Activated CD4-positive, alpha-beta T cell treated with anti-CD3 and anti-CD28 coated beads for 48 hours (primary cell): Measurements from ENCODE around the gene ZBTB17.
"Not testable (repeated sequence)": the region's sequence is repeated elsewhere in the genome, so short reads cannot be mapped to it uniquely, and the experiment has no call there.

Experiments
- DNase-seq: peaks from one replicate; pipeline ENCODE4 v3.0.0-alpha.2; 2020

Gene ZBTB17

GRCh38 chr1:15975805-15976680, at the start of gene ZBTB17:
Gene ZBTB17 (minus strand): TSS chr1:15976101. CDS start chr1:15948495, 27,606 bp downstream.
- DNase-seq: peak; percentile 97

DNA sequence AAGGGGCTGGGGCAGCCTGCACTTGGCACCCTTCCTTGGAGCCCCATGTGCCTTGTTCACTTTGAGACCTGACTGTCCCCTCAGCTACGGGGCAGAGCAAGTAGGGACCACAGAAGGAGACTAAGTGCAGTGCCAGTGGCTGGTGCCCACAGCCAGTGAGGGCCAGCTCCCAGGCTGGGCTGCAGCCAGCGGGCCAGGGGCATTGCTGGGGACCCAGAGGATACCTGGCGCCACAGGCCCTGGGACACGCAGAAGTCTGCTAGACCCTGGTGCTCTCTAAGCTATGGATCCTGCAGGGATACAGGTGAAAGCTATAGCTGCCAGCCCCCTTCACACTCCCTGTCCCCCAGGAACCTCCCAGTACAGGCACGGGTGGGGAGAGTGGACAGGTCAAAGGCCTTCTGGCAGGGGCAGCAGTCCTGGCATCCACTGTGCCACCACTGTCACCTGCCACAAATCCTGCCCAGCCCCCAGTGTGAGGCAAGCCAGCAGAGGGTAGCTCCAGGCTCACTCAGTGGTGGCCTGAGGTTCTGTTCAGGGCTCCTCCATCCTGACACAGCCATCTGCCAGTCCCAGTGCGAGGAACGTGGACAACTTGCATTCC, 47.3 kb upstream of the ZBTB17 start:
- no peak for DNase-seq

DNA sequence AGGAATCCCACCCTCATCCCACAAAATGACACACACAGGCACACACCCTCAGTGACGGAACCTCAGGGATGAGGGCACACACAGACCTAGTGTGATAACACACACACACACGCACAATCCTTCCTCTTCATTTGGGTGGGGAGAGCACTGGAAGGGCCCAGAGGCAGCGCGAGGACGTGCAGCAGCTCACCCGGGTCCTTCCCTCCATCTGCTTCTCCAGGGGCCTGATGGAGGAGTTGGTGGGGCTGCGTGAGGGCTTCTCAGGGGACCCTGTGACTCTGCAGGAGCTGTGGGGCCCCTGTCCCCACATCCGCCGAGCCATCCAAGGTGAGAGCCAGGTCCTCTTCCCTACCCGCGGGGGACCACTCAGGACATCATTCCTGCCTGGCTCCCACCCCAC, 46.5 kb upstream of the ZBTB17 start:
- no peak for DNase-seq

DNA sequence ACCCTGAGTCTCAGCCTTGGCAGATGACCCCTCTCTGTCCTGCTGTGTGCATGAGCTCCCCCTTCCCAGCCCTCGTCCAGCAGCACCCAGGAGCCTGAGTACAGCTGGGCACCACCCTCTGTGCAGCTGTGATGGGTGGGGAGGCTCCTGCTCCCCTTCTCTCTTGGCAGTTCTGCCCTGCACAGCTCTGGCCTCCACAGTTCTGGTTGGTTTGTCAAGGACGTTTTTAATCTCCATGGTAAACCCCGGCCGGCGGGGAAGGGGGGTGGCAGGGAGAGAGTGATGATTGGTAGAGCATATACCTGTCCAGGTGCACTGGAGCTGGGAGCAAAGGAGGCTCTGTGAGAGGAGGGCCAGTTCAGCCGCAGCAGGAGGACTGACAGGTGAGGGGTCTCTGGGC, 45.8 kb upstream of the ZBTB17 start, which contains the start of gene CLCNKA:
CLCNKA (plus strand) TSS at position 356 of the 400 bp plus-strand sequence. CDS start 584 bp downstream, outside the sequence.
- no peak for DNase-seq

DNA sequence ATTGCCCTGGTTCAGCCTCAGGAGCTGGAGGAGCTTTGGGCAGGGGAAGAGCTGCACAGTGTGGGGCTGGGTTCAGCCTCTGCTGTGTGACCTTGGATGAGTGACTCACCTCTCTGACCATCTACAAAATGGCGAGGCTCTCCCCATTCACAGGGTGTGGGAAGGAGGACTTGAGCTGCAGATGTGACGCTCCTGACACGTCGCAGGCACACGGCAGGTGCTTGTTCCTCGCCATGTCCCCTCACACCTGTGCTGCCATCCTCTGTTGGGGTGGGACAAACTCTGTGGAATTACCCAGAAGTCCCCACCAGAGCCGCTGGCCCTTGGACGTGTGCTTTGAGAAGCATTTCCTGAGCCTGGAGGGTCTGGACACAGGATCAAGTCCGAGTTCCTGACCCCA, 45.0 kb upstream of the ZBTB17 start:
- not testable (repeated sequence) for DNase-seq

DNA sequence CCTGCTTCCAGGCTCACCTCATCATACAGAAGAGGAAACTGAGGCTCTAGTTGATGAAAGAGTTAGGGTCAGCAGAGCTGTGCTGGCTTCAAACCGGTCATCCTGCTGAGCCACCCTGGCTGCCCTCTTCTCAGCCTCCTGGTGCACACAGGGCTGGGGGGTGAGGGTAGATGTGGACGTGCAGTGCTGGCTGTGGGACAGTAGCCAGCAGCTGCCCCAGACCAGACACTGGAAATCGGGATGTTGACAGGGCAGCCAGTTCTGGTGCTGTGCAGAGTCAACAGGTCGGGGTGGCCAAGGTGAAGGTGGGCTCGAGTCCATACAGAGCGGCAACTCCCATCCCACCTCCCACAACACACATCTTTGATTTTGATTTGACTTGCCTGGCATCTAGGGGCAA, 44.4 kb upstream of the ZBTB17 start:
- DNase-seq: no peak

DNA sequence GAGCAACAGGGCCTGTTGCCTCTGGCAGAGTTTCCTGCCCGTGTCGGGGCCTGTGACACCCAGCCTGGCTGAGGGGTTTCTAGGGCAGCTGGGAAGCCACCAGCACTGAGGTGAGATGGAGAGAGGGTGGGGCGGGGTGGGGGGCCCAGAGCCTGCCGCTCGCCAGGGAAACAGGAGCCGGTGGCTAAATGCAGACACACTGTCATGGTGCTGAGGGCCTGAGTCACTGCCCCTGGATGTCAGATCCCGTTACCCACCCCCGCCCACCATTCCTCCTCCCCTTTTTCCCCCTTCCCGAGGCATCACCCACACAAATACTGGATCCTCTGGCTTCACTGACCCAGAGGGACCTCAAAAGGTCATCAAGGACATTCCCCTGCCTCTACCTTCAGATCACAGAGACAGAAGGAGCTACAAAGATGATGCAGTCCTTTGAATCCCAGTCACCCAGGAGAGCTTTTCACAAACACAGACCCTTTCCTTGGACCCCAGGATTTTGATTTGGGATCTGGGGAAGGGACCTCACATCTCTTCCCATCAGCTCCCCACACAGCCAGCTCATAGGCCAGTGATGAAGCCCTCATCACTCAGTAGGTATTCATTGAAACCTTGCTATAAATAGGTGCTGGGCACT, 43.9 kb upstream of the ZBTB17 start:
- no peak for DNase-seq

GRCh38 chr1:16018749-16019643, 43.1 kb upstream of the ZBTB17 start:
- DNase-seq: no peak

DNA sequence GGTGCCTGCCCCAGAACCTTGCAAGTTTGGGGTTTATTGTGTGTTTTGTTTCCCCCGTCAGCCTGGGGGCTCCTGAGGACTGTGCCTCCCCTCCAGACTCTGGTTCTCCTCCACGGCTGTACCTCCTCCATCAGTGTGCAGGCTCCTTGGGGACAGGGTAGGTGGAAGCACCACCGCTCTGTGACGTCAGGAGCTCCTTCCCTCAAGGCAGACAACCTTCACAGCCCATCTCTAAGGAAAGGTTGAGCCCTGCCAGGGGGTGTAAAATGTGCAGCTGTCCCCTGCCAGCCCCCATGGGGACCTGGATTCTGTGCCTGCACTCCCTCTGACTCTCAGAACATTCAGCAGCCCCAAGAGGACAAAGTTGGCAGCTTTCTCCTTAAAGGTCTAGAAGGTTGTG, 42.4 kb upstream of the ZBTB17 start:
- DNase-seq: no peak

- DNase-seq: no peak
Observed at GRCh38 chr1:16017461-16018303, 41.8 kb upstream of the ZBTB17 start, which contains the start of gene HSPB7. Gene HSPB7 (minus strand): TSS chr1:16018043. CDS start chr1:16017963, 80 bp downstream.

DNA sequence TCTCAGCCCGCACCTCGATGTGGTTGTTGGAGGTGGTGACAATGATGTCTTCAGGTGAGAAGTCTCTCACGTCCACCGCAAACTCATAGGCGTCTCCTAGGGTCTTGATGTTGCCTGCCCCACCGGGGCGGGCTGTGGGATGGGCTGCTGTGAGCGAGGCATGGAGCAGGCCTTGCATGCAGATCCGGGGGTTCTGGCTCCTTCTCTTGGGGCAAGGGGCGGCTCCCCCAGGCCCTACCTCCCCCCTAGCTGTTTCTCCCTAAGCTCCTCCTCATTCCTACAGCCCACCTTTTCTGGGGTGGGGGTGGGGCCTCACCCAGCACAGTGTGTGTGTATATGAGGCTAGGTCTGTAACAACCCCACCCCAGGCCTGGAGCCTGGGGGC, 41.2 kb upstream of the ZBTB17 start:
- DNase-seq: no peak

- no peak for DNase-seq
Observed at GRCh38 chr1:16015960-16016901, 40.3 kb upstream of the ZBTB17 start.

- no peak for DNase-seq
Observed at GRCh38 chr1:16015491-16015890, 39.6 kb upstream of the ZBTB17 start.

GRCh38 chr1:16014509-16015482, 38.9 kb upstream of the ZBTB17 start:
- no peak for DNase-seq

- no peak for DNase-seq
Observed at GRCh38 chr1:16013908-16014258, 38.0 kb upstream of the ZBTB17 start.

DNA sequence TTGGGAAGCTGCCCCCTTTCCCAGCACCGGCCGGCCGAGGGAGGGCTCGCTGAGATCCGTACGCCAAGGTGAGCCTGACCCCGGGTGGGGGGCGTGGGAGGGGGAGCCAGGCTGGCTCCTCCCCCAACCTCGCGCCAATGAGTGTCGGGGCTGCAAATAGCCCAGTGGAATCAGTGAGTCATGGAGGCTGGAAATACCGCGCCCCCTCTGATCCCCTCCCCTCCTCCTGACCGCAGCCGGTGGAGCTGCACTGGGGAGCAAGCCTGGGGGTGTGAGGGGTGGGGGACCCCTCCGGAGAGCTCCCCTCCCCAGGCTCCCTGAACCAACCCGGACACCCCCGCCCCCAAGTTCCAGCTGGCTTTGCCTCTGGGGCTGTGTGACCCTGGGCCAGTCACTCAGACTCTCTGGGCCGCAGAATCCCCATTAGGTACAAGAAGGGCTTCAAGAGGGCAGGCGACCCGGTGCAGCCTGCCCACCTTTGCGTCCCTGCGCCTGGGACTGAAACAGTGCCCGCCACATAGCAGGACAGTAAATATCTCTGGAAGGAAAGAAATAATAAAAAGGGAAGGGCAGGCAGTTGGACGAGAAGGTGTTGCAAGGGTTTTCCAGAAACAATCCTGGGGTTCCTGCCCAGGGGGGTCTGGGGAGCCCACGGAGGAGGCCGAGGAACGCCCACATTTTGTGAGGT, 37.5 kb upstream of the ZBTB17 start:
- peak; percentile 69 for DNase-seq

DNA sequence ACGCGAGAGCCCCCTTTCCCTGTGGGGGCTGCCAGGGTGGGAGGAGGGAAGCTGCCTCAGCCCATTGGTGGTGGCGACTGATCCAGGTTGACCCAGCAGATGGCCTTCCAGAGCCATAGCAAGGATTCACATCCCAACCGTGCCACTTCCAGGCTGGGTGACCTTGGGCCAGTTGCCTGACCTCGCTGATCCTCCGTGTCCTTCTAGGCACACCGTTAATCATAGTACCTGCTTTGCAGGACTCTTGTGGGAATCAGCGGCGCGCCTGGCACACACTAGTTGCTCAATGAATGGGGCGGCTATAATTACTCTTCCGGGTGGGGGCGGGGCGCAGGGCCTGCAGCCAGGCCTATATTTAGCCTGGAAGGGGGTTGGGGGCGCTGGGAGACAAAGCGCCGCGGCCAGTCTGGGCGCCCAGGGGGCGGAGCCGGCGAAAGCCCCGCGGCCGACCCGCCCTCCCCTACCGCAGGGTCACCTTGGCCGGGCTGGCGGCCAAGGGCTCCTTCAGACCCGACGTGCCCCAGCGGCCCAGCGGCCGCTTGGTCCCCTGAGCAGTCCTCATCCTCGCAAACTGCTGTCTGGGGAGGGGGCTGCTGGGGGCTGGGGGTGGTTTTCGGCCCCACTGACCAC, 36.8 kb upstream of the ZBTB17 start:
- DNase-seq: peak; percentile 61

DNA sequence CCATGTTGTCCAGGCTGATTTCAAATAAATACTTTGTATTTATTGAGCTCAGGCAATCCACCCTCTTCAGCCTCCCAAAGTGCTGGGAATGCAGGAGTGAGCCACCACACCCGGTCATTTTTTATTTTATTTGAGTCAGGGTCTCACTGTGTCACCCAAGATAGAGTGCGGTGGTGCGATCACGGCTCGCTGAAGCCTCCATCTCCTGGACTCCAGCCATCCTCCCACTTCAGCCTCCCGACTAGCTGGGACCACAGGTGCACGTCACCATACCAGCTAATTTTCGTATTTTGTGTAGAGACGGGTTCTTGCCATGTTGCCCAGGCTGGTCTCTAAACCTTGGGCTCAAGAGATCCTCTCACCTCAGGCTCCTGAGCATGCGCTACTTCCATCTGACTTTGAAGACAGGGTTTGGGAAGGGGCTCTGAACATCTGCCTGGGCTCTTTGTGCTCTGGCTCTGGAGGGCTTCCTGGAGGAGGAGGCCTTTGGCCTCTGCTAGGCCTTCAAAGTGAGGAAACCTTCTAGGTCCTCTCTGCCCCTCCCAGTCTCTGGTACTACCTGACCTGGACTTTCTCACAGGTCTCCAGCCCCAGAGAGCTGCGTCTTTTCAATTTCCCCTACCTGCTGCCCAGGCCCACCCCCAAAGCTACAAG, 36.2 kb upstream of the ZBTB17 start:
- DNase-seq: no peak
